Mucosa of stomach (tissue), 1 donor: ENCODE data around the gene LNP1.
A peak's percentile ranks its signal among the peaks of the same experiment; 100 is the strongest.
"Not testable (repeated sequence)": the region's sequence is repeated elsewhere in the genome, so short reads cannot be mapped to it uniquely, and the experiment has no call there.

Experiments
- H3K27me3 ChIP-seq: one replicate; pipeline ENCODE4 v1.7.0; 2013; ENCODE audit warnings: mild to moderate bottlenecking, low read length; ENCODE audit not compliant: control insufficient read depth, insufficient read depth
- H3K36me3 ChIP-seq: one replicate; pipeline ENCODE4 v1.7.0; 2013; ENCODE audit warnings: low read length; ENCODE audit not compliant: control insufficient read depth, insufficient read depth
- H3K4me1 ChIP-seq: one replicate; pipeline ENCODE4 v1.7.0; 2013; ENCODE audit warnings: mild to moderate bottlenecking, low read length; ENCODE audit not compliant: control insufficient read depth, insufficient read depth
- H3K4me3 ChIP-seq: one replicate; pipeline ENCODE4 v1.7.0; 2013; ENCODE audit warnings: low read length
- H3K9ac ChIP-seq: one replicate; pipeline ENCODE4 v1.7.0; 2013; ENCODE audit warnings: mild to moderate bottlenecking, low read length, moderate library complexity
- H3K9me3 ChIP-seq: one replicate; pipeline ENCODE4 v1.7.0; 2013; ENCODE audit warnings: mild to moderate bottlenecking, low read length, moderate library complexity; ENCODE audit not compliant: control insufficient read depth
- donor health status: Pancreatic carcinoma.

LNP1 gene, protein sequence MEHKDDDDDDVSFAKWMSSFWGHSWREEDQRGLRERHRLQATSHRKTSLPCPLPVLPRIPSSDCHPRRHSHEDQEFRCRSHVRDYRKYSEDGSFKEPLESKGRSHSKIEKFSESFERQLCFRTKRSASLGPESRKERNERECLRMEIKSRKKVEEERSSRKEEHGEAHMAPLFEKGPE

DNA sequence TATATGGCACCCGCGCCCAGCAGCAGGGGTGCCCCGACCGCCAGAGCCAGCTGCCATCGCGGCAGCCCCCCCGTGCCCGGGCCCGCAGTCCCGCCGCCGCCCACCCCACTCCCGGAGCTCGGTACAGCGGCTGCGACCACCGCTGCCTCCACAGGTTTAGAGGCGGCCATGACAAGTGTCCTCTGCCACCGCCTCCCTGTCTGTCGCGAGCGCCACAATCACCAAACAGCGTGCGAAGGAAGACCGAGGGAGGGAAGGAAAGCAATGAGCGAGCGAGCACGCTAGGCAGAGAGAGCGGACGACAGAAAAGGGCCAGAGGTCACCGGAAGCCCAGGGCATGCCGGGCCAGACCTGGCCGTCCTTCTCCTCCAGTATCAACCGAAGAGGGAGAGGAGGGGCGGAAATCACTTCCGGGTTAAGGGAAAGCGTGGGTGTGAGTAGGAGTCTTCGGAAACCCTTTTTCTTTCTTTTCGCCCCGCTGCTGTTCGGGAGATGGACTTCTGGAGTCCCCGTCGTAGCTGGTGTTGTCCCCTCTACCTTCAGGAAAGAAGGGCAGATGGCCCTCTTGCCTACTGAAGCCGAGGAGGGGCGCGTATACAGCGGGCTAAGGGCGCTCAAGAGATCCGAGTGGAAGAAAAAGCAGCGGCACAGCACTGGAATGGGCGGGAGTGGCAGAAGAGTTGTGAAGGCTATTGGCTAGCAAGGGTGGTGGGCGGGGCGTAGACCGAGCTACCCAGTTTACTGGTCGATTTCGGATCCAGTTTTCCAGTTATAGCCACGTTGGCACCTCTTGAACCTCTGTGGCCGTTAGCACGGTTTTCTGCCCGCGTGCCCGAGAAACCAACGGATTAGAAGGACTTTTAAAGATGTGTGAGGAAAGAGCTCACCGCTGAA is at the start of gene LNP1, which contains the start of gene TOMM70:
Gene LNP1, plus strand, starts transcription at position 760 of the 894 bp plus-strand sequence. CDS start 28,191 bp downstream, outside the sequence.
Gene TOMM70, minus strand, starts transcription at position 310 of the 894 bp plus-strand sequence. Its CDS starts 140 bp downstream, at position 170.
- Histone ChIP-seq H3K27me3 (no peaks in the 10 kb centered on the region), H3K4me3 (peak within 1 kb of the TSS; percentile 75), H3K9me3 (no peaks in the 10 kb centered on the region), H3K4me1 (no peaks in the 10 kb centered on the region), H3K36me3 (no peaks in the 10 kb centered on the region), H3K9ac (peak within 1 kb of the TSS; percentile 82)

DNA sequence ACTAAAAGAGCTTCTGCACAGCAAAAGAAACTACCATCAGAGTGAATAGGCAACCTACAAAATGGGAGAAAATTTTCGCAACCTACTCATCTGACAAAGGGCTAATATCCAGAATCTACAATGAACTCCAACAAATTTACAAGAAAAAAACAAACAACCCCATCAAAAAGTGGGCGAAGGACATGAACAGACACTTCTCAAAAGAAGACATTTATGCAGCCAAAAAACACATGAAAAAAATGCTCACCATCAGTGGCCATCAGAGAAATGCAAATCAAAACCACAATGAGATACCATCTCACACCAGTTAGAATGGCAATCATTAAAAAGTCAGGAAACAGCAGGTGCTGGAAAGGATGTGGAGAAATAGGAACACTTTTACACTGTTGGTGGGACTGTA is 49.6 kb upstream of the LNP1 start:
- not testable (repeated sequence) for H3K4me1 ChIP-seq, H3K27me3 ChIP-seq, H3K36me3 ChIP-seq, H3K9ac ChIP-seq, H3K4me3 ChIP-seq, H3K9me3 ChIP-seq

DNA sequence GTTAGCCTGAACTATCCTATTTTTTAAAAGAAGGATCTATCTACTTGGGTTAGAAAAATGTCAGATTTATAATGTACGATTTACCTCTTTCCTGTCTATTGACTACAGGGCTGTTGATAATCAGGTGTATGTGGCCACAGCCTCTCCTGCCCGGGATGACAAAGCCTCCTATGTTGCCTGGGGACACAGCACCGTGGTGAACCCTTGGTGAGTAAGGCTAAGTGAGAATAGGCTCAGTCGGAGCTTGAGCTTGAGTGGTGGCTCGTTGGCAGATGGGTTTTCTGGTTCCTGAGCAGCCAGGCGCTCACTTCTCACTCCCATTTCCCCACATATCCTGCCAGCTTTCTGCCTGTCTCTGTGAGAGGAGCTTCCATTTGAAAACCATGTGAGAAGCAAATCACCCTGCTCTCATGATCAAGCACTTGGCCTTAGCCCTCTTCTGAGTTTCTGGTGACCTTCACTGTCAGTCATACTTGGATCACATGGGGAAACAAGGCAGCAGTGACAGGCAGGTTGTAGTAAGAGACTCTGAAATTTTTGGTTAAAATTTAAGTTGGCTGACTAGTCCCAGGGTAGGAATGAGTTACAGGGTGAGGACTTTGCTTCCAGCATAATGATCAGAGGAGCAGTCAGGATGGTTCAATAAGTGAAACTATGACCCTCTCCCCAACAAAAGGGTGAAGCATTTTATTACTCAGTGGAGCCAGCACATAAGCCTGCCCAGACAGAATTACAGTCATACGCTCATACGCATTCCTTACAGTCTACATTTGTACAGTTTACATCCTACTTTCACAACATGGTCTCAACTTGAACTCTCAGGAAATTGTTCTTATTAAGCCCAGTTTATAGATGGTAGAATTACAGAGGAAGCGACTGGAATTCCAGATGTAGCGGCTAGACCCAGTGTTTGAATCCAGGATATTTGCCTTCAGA is 48.8 kb upstream of the LNP1 start:
- H3K4me1 ChIP-seq, result no peaks in the 10 kb centered on the region
- H3K27me3 ChIP-seq, result no peaks in the 10 kb centered on the region
- no peaks in the 10 kb centered on the region for H3K36me3 ChIP-seq
- H3K9ac ChIP-seq, result no peak overlapping the region
- H3K9me3 ChIP-seq, result no peaks in the 10 kb centered on the region
- H3K4me3 ChIP-seq, result no peak overlapping the region

DNA sequence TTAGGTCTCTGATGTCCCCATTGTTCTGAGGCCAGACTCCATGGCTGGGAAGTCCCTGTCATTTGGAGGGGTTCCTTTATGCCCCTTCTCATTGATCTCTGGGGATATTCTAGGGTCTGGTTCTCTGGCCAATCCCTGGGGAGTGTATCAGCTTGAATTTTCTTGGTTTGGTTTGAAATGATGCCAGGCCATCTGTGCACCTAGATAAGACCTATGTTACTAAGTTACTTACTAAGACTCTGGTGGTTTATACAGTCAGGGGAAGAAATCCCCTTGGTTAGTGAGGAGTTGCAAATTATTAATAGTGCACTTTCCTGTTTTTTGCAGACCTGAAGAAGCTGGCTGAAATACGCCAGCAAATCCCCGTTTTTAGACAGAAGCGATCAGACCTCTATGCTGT is 46.5 kb upstream of the LNP1 start:
- no peaks in the 10 kb centered on the region for H3K36me3 ChIP-seq

DNA sequence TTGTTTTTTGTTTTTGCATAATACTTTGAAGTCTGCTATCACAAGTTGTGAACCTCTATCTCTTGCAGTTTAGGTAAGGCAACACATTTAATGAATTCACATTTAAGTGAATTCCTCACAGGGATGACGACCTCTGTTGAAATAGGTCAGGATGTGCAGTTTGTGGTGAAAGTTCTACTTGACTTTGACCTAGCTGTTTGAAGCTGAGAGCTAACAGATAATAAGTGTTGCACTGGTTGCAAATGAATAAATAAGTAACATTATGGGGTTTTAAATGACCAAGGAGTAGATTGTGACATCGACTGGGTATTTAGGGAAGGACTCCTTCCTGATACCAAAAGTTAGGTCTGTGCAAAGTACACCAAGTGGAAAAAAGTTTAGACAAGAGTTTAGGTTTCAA is 42.9 kb upstream of the LNP1 start:
- Histone ChIP-seq H3K27me3 (no peaks in the 10 kb centered on the region), H3K9ac (no peak overlapping the region), H3K36me3 (no peaks in the 10 kb centered on the region), H3K9me3 (no peaks in the 10 kb centered on the region), H3K4me1 (no peaks in the 10 kb centered on the region), H3K4me3 (no peak overlapping the region)

More for the DNA sequence above, 46.5 kb upstream of the LNP1 start:
- no peaks in the 10 kb centered on the region for H3K9me3 ChIP-seq
- no peak overlapping the region for H3K9ac ChIP-seq
- no peaks in the 10 kb centered on the region for H3K27me3 ChIP-seq
- H3K4me1 ChIP-seq, result no peaks in the 10 kb centered on the region
- no peak overlapping the region for H3K4me3 ChIP-seq

DNA sequence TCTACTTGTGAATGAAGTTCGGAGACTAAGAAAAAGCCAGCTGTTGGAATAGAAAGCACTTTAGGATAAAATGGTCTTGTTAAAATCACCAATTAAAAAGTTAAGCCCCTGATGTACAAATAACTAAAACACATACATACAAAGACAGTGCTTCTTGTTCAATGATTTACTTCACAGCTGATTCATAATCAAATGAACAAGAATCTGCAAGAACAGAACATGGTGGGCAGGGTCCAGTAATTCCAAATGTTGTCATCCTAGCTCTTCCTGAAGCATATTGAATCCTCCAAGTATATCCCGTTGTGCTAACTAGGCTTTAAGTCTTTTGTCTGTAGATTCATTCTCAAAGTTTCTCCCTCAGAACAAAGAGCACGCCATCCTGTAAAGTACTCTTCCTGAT is 42.3 kb upstream of the LNP1 start:
- no peaks in the 10 kb centered on the region for H3K9me3 ChIP-seq
- no peak overlapping the region for H3K9ac ChIP-seq
- no peaks in the 10 kb centered on the region for H3K36me3 ChIP-seq
- no peak overlapping the region for H3K4me3 ChIP-seq
- no peaks in the 10 kb centered on the region for H3K4me1 ChIP-seq
- no peaks in the 10 kb centered on the region for H3K27me3 ChIP-seq

DNA sequence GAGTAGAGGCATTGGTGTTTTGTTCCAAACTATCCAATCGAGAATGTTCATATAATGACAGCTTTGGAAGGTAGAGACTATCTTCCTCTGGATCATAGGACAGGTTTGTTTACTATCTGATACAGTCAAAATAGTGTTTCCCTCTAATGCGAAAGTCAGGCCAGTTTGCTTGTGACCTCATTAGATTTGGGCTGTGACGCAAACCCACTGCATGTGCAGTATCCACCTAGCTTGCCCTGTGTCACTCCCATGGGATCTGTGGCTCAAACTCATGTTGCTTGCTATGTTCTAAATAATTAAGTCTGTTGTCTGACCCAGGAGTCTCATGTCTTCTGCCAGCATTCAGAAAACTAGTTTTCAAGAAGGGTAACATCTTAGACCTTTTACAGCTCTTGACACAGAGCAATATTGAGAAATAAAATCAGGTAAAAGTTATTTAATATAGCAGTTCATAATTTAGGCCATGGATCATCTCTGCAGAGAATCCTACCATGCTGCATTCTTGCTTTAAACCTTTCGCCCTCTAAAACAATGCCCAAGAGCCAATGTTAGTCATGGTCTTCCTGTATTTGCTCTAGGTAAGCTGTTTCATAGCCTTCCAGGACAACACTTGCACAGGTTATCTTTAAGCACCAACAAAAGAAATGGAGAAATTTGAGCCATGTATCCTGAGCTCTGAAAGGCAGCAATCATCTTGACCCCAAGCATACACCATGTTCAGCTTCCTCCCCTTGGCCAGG is 40.4 kb upstream of the LNP1 start:
- Histone ChIP-seq H3K4me1 (no peaks in the 10 kb centered on the region), H3K36me3 (no peaks in the 10 kb centered on the region), H3K4me3 (no peak overlapping the region), H3K9ac (no peak overlapping the region), H3K9me3 (no peaks in the 10 kb centered on the region), H3K27me3 (no peaks in the 10 kb centered on the region)

DNA sequence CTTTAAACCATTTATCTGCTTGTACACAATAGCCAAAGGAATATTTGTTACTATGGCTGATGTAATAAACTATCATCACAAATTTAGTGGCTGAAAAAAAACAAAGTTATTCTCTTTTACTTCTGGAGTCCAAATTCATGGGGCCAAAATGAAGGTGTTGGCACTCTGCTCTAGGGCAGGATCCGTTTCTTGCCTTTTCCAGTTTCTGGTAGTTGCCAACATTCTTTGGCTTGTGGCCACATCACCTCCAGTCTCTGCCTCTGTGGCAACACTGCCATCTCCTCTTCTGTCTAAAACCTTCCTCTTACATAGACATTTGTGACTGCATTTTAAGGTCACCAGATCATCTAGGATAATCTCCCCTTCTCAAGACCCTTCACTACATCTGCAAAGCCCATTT is 39.4 kb upstream of the LNP1 start:
- Histone ChIP-seq H3K36me3 (no peaks in the 10 kb centered on the region), H3K9ac (no peak overlapping the region), H3K9me3 (no peaks in the 10 kb centered on the region), H3K27me3 (no peaks in the 10 kb centered on the region), H3K4me1 (no peaks in the 10 kb centered on the region), H3K4me3 (no peak overlapping the region)

DNA sequence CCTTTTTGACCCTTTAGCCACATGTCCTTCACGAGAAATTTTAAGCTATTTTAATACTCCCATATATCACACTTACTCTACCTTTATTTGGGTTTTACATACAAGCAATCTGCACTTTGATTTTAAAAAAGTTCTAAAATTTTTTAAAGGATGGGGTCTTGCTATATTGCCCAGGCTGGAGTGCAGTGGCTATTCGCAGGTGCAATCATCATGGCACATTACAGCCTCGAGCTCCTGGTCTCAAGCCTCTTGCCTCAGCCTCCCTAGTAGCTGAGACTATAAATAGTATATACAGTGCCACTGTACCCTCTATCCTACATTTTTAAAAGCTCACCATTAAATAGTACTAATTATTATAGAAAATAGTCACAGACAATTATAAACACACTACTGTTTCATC is 36.9 kb upstream of the LNP1 start:
- no peaks in the 10 kb centered on the region for H3K9me3 ChIP-seq
- H3K27me3 ChIP-seq, result no peaks in the 10 kb centered on the region
- H3K4me3 ChIP-seq, result no peak overlapping the region
- H3K4me1 ChIP-seq, result no peaks in the 10 kb centered on the region
- H3K9ac ChIP-seq, result no peak overlapping the region
- no peaks in the 10 kb centered on the region for H3K36me3 ChIP-seq

DNA sequence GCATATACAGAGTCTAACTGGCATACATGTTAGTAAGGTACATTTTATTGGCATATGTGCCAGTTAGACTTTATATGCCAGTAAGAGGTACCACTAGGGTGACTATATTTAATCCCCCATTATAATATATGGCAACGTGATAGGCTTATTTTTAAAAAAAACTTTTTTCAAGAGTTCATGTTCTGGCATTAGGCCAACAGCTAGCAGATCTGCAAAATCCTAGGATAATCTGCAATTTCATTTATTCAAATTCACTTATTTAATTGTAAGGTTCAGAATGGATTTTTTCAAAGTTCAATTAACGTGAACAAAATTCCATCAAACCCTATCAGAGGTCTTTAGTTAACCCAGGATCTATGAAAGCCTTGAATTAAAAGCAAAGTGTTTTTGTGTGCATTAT is 34.9 kb upstream of the LNP1 start:
- H3K27me3 ChIP-seq, result no peaks in the 10 kb centered on the region
- H3K9me3 ChIP-seq, result no peaks in the 10 kb centered on the region
- H3K9ac ChIP-seq, result no peak overlapping the region
- no peaks in the 10 kb centered on the region for H3K4me1 ChIP-seq
- no peaks in the 10 kb centered on the region for H3K36me3 ChIP-seq
- no peak overlapping the region for H3K4me3 ChIP-seq

DNA sequence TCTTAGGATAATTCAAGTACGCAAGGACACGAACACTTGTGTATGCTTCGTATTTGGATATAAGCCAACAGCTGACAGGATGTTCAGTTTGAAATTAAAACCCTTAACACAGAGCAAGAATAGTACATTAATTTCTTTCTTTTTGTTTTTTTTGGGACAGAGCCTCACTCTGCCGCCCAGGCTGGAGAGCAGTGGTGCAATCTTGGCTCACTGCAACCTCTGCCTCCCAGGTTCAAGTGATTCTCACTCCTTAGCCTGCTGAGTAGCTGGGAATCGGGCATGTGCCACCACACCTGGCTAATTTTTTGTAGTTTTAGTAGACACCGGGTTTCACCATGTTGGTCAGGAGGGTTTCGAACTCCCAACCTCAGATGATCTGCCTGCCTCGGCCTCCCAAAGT is 32.9 kb upstream of the LNP1 start:
- H3K9ac ChIP-seq, result no peak overlapping the region
- no peaks in the 10 kb centered on the region for H3K36me3 ChIP-seq
- no peak overlapping the region for H3K4me3 ChIP-seq
- no peaks in the 10 kb centered on the region for H3K27me3 ChIP-seq
- H3K4me1 ChIP-seq, result no peaks in the 10 kb centered on the region
- H3K9me3 ChIP-seq, result no peaks in the 10 kb centered on the region
